GM13977 (cell line): Measurements from ENCODE around the gene MATN4.

Experiments
- DNase-seq: peaks from one replicate; pipeline ENCODE4 v3.0.0; 2012; ENCODE audit warnings: low spot score
- CTCF ChIP-seq: IDR thresholded peaks from 2 replicates; pipeline ENCODE4 v1.5.1; 2012; ENCODE audit warnings: mild to moderate bottlenecking, control low read depth; ENCODE audit not compliant: insufficient read depth; ENCODE audit errors: extremely low read depth, missing control alignments
- in situ Hi-C: fragments of 300-500 bp; cut with MboI; formaldehyde crosslinking; loops from one replicate; pipeline ENCODE4 v1.12.0; 2022; ENCODE audit warnings: low sequenced_read_pairs, low pct_unique_long_range_greater_than_20kb, mixed read lengths, inconsistent platforms; ENCODE audit not compliant: unreplicated experiment

MATN4 gene

GRCh38 chr20:45337367-45338120, 29.4 kb upstream of the MATN4 start:
- no peak for DNase-seq
- in situ Hi-C loops: no loop called here
- no peak for TF ChIP-seq CTCF

GRCh38 chr20:45336530-45337366, 28.6 kb upstream of the MATN4 start:
- no peak for TF ChIP-seq CTCF
- no peak for DNase-seq
- in situ Hi-C loops: no loop called here

GRCh38 chr20:45330476-45330875, 22.4 kb upstream of the MATN4 start:
- no peak for DNase-seq
- TF ChIP-seq CTCF: no peak
- in situ Hi-C loops: no loop called here

- no peak for DNase-seq
- in situ Hi-C loops: no loop called here
- TF ChIP-seq CTCF: no peak
Observed at GRCh38 chr20:45329497-45330319, 21.6 kb upstream of the MATN4 start.

- in situ Hi-C loops: no loop called here
- no peak for DNase-seq
- TF ChIP-seq CTCF: no peak
Observed at GRCh38 chr20:45328451-45328850, 20.4 kb upstream of the MATN4 start.

- in situ Hi-C loops: no loop called here
- no peak for DNase-seq
- no peak for TF ChIP-seq CTCF
Observed at GRCh38 chr20:45325371-45325770, 17.3 kb upstream of the MATN4 start.
